Uterus (tissue), 4 donors: ENCODE measurements around the gene PCDHGA11. TPM values are rescaled to one million over a fixed set of nuclear protein-coding genes. Genes with fewer than 3 reads are reported as not detected.
"Not testable (repeated sequence)": the region's sequence is repeated elsewhere in the genome, so short reads cannot be mapped to it uniquely, and the experiment has no call there.

Experiments
- DNase-seq, 2 donors: peaks; one replicate each; pipeline ENCODE4 v3.0.0-alpha.2; 2019 to 2020
- H3K27ac ChIP-seq, 2 donors: fragments of 200-600 bp; sonication (generic); 1 replicate in 1 of 2; 2 replicates in 1 of 2; pipeline ENCODE4 v1.5.1; 2016 to 2018
- H3K27me3 ChIP-seq, 2 donors: fragments of 200-600 bp; sonication (generic); one replicate each; pipeline ENCODE4 v1.5.1; 2018 to 2019; ENCODE audit warnings: control low read depth in 1 of 2
- H3K36me3 ChIP-seq, 2 donors: fragments of 200-600 bp; sonication (generic); one replicate each; pipeline ENCODE4 v1.5.1; 2019; ENCODE audit warnings: control low read depth in 1 of 2
- H3K4me1 ChIP-seq, 2 donors: fragments of 200-600 bp; sonication (generic); one replicate each; pipeline ENCODE4 v1.5.1; 2018 to 2019; ENCODE audit warnings: control low read depth in 1 of 2
- H3K4me3 ChIP-seq, 2 donors: fragments of 200-600 bp; sonication (generic); 1 replicate in 1 of 2; 2 replicates in 1 of 2; pipeline ENCODE4 v1.5.1; 2018 to 2019; ENCODE audit warnings: mild to moderate bottlenecking in 1 of 2
- H3K9me3 ChIP-seq, 2 donors: fragments of 200-600 bp; sonication (generic); one replicate each; pipeline ENCODE4 v1.5.1; 2019; ENCODE audit warnings: control low read depth in 1 of 2
- POLR2A ChIP-seq, 2 donors: fragments of 450-650 bp; IDR thresholded peaks; one replicate each; pipeline ENCODE4 v1.6.1; 2016; ENCODE audit warnings: antibody characterized with exemption in 2 of 2, mild to moderate bottlenecking in 1 of 2, moderate library complexity in 1 of 2
- intact Hi-C: fragments of 100-400 bp; cut with DNase I; formaldehyde crosslinking; loops from one replicate; pipeline ENCODE4 v1.15.1; 2023; ENCODE audit warnings: low total_unique reads
- total RNA-seq, 4 donors: library from RNA; depleted of rRNA in 3 of 4; stranded (reverse); fragments of >200 nt in 3 of 4; gene quantifications; one replicate each; pipeline versions ENCODE4 v1.1.0 to v1.2.4, GENCODE V29; 2014 to 2023
- TF ChIP-seq, protein P1 (sequence below), 4 experiments: fragments of 200-600 bp in 2 of 4; fragments of 450-650 bp in 2 of 4; sonication (generic) in 2 of 4; IDR thresholded peaks; one replicate each; pipeline ENCODE4 v1.5.1; 2016 to 2019; ENCODE audit warnings: antibody characterized with exemption in 4 of 4, mild to moderate bottlenecking in 2 of 4, moderate library complexity in 1 of 4
- donor health status: DM: yes; HTN: yes; CAD: no.

The PCDHGA11 gene
- total RNA-seq, 4 donors from 2014 or later = 9.4 to 13.2 (median 12.0) TPM

DNA sequence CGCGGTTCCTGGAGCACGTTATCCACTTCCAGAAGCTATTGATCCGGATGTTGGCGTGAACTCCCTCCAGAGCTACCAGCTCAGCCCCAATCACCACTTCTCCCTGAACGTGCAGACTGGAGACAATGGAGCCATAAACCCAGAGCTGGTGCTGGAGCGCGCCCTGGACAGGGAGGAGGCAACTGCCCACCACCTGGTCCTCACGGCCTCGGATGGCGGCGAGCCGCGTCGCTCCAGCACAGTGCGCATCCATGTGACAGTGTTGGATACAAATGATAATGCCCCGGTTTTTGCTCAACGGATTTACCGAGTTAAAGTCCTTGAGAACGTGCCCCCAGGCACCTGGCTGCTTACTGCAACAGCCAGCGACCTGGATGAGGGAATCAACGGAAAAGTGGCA lies 17.5 kb upstream of the PCDHGA11 start:
- intact Hi-C loops = no loop called here
- peak overlapping the region in 1 of 2 donors; percentile 16 for H3K4me3 ChIP-seq
- H3K27ac ChIP-seq = no peak overlapping the region

DNA sequence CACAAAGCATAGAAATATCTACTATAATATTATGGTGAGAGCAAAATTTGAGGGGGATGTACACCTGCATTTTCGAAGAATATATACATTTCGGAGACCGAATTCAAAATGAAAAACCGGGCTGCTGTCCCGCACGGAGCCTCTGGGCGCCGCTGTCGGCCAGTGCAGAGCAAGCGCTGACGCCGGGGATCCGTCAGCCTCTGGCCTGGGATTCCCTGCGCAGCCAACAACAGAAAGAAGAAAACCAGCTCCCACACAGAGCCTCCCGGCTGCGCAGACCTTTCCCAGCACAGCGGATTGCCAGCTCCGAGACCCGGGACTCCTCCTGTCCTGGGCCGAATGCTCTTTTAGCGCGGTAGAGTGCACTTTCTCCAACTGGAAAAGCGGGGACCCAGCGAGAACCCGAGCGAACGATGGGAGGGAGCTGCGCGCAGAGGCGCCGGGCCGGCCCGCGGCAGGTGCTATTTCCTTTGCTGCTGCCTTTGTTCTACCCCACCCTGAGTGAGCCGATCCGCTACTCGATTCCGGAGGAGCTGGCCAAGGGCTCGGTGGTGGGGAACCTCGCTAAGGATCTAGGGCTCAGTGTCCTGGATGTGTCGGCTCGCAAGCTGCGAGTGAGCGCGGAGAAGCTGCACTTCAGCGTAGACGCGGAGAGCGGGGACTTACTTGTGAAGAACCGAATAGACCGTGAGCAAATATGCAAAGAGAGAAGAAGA lies 12.9 kb upstream of the PCDHGA11 start, which contains the start of gene PCDHGB6:
Gene PCDHGB6, plus strand, starts transcription at position 232 of the 716 bp plus-strand sequence. Its CDS starts 182 bp downstream, at position 414.
- H3K27me3 ChIP-seq, H3K36me3 ChIP-seq, H3K4me1 ChIP-seq, intact Hi-C loops, H3K27ac ChIP-seq: not testable (repeated sequence)
- TF ChIP-seq, protein P1, sequence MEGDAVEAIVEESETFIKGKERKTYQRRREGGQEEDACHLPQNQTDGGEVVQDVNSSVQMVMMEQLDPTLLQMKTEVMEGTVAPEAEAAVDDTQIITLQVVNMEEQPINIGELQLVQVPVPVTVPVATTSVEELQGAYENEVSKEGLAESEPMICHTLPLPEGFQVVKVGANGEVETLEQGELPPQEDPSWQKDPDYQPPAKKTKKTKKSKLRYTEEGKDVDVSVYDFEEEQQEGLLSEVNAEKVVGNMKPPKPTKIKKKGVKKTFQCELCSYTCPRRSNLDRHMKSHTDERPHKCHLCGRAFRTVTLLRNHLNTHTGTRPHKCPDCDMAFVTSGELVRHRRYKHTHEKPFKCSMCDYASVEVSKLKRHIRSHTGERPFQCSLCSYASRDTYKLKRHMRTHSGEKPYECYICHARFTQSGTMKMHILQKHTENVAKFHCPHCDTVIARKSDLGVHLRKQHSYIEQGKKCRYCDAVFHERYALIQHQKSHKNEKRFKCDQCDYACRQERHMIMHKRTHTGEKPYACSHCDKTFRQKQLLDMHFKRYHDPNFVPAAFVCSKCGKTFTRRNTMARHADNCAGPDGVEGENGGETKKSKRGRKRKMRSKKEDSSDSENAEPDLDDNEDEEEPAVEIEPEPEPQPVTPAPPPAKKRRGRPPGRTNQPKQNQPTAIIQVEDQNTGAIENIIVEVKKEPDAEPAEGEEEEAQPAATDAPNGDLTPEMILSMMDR (IDR thresholded peaks at IDR 0.05) = peak; percentile 13 to 40 (median 28)
- peak within 1 kb of the TSS in 1 of 2 donors; percentile 25 for H3K4me3 ChIP-seq
- DNase-seq = peak in 1 of 2 donors; percentile 38
- peaks cover 0 to 99% of the 10 kb centered on the region in 2 donors for H3K9me3 ChIP-seq

More for the DNA sequence above, 17.5 kb upstream of the PCDHGA11 start:
- no peaks in the 10 kb centered on the region for H3K4me1 ChIP-seq
- no peak for TF ChIP-seq POLR2A (IDR thresholded peaks at IDR 0.05)
- TF ChIP-seq, protein P1 (IDR thresholded peaks at IDR 0.05) = no peak
- H3K9me3 ChIP-seq = peaks cover 0 to 94% of the 10 kb centered on the region in 2 donors
- no peaks in the 10 kb centered on the region for H3K27me3 ChIP-seq
- no peaks in the 10 kb centered on the region for H3K36me3 ChIP-seq
- DNase-seq = no peak

GRCh38 chr5:141409598-141410306 lies 11.1 kb upstream of the PCDHGA11 start:
- Histone ChIP-seq H3K27ac (no peak overlapping the region), H3K36me3 (no peaks in the 10 kb centered on the region), H3K4me3 (peak overlapping the region in 1 of 2 donors; percentile 2), H3K27me3 (no peaks in the 10 kb centered on the region), H3K9me3 (peaks cover 6 to 99% of the 10 kb centered on the region in 2 donors), H3K4me1 (no peaks in the 10 kb centered on the region)
- no peak for DNase-seq
- intact Hi-C loops = no loop called here
- TF ChIP-seq, protein P1 (IDR thresholded peaks at IDR 0.05) = no peak
- TF ChIP-seq POLR2A (IDR thresholded peaks at IDR 0.05) = no peak

DNA sequence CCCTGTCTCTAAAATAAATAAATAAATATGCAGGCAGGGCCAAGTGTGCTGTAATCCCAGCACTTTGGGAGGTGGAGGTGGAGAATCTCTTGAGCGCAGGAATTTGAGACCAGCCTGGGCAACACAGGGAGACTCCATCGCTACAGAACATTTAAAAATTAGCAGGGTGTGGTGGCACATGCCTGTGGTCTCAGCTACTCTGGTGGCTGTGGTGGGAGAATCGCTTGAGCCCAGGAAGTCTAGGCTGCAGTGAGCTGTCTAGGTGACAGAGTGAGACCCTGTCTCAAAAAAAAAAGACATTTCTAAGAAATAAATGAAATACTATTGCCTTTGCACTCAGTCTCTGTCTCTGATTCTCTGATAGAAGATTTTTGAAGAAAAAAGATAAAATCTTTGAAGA lies 9.3 kb upstream of the PCDHGA11 start:
- TF ChIP-seq, protein P1 (IDR thresholded peaks at IDR 0.05) = no peak
- TF ChIP-seq POLR2A (IDR thresholded peaks at IDR 0.05) = no peak
- peaks cover 6 to 97% of the 10 kb centered on the region in 2 donors for H3K9me3 ChIP-seq
- no peaks in the 10 kb centered on the region for H3K36me3 ChIP-seq
- H3K27ac ChIP-seq = no peak overlapping the region
- no peaks in the 10 kb centered on the region for H3K27me3 ChIP-seq
- intact Hi-C loops = no loop called here
- H3K4me3 ChIP-seq = no peak overlapping the region
- no peak for DNase-seq
- H3K4me1 ChIP-seq = no peaks in the 10 kb centered on the region
